ENCODE data around the gene ZBTB3. TPM values are rescaled to one million over a fixed set of nuclear protein-coding genes. Genes with fewer than 3 reads are reported as not detected.
"Not testable (repeated sequence)": the region's sequence is repeated elsewhere in the genome, so short reads cannot be mapped to it uniquely, and the experiment has no call there.

Gene ZBTB3
- total RNA-seq, 4 donors from 2014 or later: 10.1 to 17.1 (median 14.8) TPM

DNA sequence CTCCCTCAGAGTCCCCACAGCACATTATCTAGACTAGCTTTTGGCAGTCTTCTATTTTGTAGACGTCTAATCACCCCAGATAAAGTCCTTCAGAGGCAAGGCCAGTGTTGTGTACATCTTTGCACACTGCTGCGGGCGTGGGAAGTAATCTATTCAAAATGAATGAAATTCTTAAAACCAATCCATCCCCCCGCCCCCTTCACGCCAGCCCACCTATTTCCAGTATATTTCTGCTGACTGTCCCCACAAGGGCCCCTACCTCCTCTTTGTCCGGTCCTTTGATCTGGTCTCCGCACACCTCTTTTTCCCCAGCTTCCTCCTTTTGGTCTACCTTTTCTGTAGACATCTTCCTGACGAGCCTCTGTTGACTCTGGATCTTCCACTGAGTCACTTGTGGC lies 47.1 kb downstream of the ZBTB3 start:
- peaks cover 0 to 8% of the 10 kb centered on the region in 2 donors for H3K36me3 ChIP-seq
- peaks cover 20 to 30% of the 10 kb centered on the region in 2 donors for H3K4me1 ChIP-seq
- intact Hi-C loops (cut with DNase I): no loop called here
- peak overlapping the region in 2 of 3 donors; percentile 58 to 67 for H3K27ac ChIP-seq
- 86 to 87% methylated on average over 8 of the region's 8 CpGs for WGBS, 2 donors
- no peak for TF ChIP-seq POLR2A (IDR thresholded peaks at IDR 0.05)
- TF ChIP-seq, protein P1, sequence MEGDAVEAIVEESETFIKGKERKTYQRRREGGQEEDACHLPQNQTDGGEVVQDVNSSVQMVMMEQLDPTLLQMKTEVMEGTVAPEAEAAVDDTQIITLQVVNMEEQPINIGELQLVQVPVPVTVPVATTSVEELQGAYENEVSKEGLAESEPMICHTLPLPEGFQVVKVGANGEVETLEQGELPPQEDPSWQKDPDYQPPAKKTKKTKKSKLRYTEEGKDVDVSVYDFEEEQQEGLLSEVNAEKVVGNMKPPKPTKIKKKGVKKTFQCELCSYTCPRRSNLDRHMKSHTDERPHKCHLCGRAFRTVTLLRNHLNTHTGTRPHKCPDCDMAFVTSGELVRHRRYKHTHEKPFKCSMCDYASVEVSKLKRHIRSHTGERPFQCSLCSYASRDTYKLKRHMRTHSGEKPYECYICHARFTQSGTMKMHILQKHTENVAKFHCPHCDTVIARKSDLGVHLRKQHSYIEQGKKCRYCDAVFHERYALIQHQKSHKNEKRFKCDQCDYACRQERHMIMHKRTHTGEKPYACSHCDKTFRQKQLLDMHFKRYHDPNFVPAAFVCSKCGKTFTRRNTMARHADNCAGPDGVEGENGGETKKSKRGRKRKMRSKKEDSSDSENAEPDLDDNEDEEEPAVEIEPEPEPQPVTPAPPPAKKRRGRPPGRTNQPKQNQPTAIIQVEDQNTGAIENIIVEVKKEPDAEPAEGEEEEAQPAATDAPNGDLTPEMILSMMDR (IDR thresholded peaks at IDR 0.05): no peak
- no peaks in the 10 kb centered on the region for H3K9me3 ChIP-seq
- no peaks in the 10 kb centered on the region for H3K27me3 ChIP-seq
- peak in 1 of 2 donors; percentile 8 for DNase-seq
- peak overlapping the region in 1 of 3 donors; percentile 64 for H3K4me3 ChIP-seq (replicated peaks in 1 of 3)

DNA sequence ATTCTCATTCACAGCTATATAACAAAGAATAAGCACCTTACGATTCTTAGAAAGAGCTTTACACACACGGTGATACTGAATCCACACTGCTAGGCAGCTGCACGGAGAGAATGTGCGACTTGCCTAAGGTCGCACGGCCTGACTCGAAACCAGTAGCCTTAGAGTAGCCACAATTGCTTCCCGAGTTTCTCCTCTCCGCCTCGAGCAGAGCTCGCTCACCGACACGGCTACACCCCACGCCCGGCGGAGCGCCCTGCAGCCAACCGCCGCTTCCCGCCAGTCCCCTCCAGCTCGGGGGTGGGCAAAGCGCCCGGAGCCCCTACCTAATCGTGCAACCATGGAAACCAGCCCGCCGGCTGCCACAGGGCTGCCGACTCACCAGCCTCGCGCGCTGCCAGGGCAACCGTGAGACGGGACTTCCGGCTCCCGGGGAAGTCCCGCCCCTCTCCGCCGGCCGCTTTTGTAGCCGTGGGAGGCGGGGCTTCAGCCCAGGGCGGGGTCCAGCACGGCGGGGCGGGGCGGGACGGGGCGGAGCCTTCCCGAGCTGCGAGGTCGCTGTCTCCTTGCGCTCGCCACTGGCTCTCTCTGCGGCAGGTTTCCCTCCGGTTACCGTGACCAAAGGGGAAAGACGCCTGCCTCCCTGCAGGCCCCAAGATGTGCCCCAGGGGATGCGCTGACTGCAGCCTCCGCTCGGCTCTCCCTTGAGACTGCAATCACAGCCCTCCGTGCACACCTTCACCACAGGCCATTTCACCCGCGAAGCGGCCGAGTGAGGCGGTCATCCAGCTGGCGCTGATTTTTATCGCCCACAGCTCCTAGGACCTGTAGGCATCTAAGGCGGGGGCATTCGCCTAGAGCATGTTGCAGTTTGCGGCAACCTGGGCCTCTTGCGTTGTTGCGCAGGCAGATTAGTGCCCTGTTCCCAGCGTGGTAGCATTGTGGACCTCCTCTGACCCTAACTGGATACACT lies 47.8 kb downstream of the ZBTB3 start:
- peak; percentile 94 to 95 for DNase-seq
- peak overlapping the region; percentile 51 to 82 (median 64) for H3K4me3 ChIP-seq (replicated peaks in 1 of 3)
- H3K27ac ChIP-seq: peak overlapping the region; percentile 57 to 67 (median 58)
- H3K36me3 ChIP-seq: peaks cover 0 to 8% of the 10 kb centered on the region in 2 donors
- peaks cover 20 to 30% of the 10 kb centered on the region in 2 donors for H3K4me1 ChIP-seq
- TF ChIP-seq POLR2A (IDR thresholded peaks at IDR 0.05): peak in 1 of 2 donors; percentile 66
- TF ChIP-seq, protein P1 (IDR thresholded peaks at IDR 0.05): no peak
- WGBS, 2 donors: 14 to 15% methylated on average over 14 to 30 of the region's 73 CpGs
- no peaks in the 10 kb centered on the region for H3K27me3 ChIP-seq
- intact Hi-C loops (cut with DNase I): no loop called here
- H3K9me3 ChIP-seq: no peaks in the 10 kb centered on the region

DNA sequence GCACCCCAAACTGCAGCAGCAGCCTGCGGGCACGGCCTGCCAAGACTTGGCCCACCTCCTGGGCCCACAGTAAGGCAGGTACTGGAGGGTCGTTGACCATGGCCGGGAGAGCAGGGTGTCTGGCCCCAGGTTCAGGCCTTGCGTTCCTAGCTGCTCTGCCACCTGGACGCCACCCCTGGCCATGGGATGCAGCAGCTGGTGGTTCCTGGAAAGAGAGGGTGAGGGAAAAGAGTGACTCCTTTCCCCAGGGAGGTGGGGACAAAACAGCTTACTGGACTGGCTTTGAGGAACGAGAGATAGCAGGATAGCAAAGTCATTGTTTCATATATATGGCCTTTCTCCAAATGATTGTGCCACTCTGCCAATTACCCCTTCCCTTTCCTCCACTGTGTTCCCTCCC lies 48.5 kb downstream of the ZBTB3 start:
- TF ChIP-seq, protein P1 (IDR thresholded peaks at IDR 0.05): no peak
- no peak for TF ChIP-seq POLR2A (IDR thresholded peaks at IDR 0.05)
- Histone ChIP-seq H3K36me3 (peaks cover 0 to under 1% of the 10 kb centered on the region in 2 donors), H3K27ac (peak overlapping the region in 2 of 3 donors; percentile 9 to 67), H3K4me3 (replicated peaks in 1 of 3) (peak overlapping the region in 1 of 3 donors; percentile 64), H3K27me3 (no peaks in the 10 kb centered on the region), H3K4me1 (peaks cover 20 to 29% of the 10 kb centered on the region in 2 donors), H3K9me3 (no peaks in the 10 kb centered on the region)
- intact Hi-C loops (cut with DNase I): no loop called here
- 32 to 40% methylated on average over 7 of the region's 7 CpGs for WGBS, 2 donors
- DNase-seq: peak in 1 of 2 donors; percentile 19

DNA sequence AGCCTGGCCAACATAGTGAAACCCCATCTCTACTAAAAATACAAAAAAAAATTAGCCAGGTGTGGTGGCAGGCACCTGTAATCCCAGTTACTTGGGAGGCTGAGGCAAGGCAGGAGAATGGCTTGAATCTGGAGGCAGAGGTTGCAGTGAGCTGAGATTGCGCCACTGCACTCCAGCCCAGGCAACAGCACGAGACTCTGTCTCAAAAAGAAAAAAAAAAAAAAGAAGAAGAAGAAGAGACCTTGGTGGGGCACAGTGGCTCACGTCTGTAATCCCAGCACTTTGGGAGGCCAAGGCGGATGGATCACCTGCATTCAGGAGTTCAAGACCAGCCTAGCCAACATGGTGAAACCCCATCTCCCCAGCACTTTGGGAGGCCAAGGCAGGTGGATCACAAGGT lies 50.0 kb downstream of the ZBTB3 start:
- H3K9me3 ChIP-seq; H3K27me3 ChIP-seq; H3K27ac ChIP-seq; DNase-seq; H3K36me3 ChIP-seq; intact Hi-C loops (cut with DNase I); H3K4me3 ChIP-seq (replicated peaks in 1 of 3): not testable (repeated sequence)
- H3K4me1 ChIP-seq: peaks cover 13 to 21% of the 10 kb centered on the region in 2 donors
- 93 to 95% methylated on average over 4 of the region's 4 CpGs for WGBS, 2 donors

DNA sequence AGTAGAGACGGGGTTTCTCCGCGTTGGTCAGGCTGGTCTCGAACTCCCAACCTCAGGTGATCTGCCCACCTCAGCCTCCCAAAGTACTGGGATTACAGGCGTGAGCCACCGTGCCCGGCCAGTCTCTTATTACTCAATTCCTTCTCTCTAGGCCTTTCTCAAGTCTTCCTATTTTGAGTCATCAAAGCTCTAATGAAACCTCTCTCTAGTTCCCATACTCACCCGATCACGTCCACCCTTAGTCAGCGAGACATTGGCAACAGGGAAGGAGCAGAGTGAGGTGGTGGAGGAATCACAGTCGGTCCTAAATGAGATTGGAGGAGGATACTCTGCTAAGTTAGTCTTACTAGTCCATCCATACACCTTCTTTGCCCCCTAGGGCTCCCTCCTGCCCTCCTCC lies 51.7 kb downstream of the ZBTB3 start:
- peaks cover 6 to 14% of the 10 kb centered on the region in 2 donors for H3K4me1 ChIP-seq
- H3K27ac ChIP-seq: no peak overlapping the region
- no peak overlapping the region for H3K4me3 ChIP-seq (replicated peaks in 1 of 3)
- WGBS, 2 donors: 94 to 97% methylated on average over 11 of the region's 11 CpGs
- H3K27me3 ChIP-seq: no peaks in the 10 kb centered on the region
- TF ChIP-seq, protein P1 (IDR thresholded peaks at IDR 0.05): no peak
- no peak for TF ChIP-seq POLR2A (IDR thresholded peaks at IDR 0.05)
- no peak for DNase-seq
- no peaks in the 10 kb centered on the region for H3K9me3 ChIP-seq
- intact Hi-C loops (cut with DNase I): no loop called here
- no peaks in the 10 kb centered on the region for H3K36me3 ChIP-seq

Small RNAs within 50 kb of the gene (microRNA-seq; reads per million reads assigned to microRNA genes)
- gene MIR6514: 1.5 reads per million
- gene MIR6748: not detected

Small RNAs within 50 kb of the gene (small RNA-seq; reads per million reads assigned to genes)
- gene MIR6514: 0.38 reads per million

Other genes with a start within 250 kb of the ZBTB3 start
- gene AHNAK, start 207.4 kb downstream of the ZBTB3 start, total RNA-seq: 100 to 1,000 TPM; 227 to 400 (median 288) TPM
- 1,000 to 10,000 TPM; 1,334 to 1,814 (median 1,607) TPM for gene EEF1G, start 180.3 kb downstream of the ZBTB3 start, total RNA-seq
- gene TUT1, start 162.6 kb downstream of the ZBTB3 start, total RNA-seq: 10 to 100 TPM; 13.7 to 20.0 (median 16.1) TPM
- gene MTA2, start 152.3 kb downstream of the ZBTB3 start, total RNA-seq: 10 to 100 TPM; 65.3 to 76.7 (median 70.7) TPM
- 10 to 100 TPM; 28.3 to 58.0 (median 46.6) TPM for gene EML3, start 141.4 kb downstream of the ZBTB3 start, total RNA-seq
- gene ROM1, start 140.9 kb downstream of the ZBTB3 start, total RNA-seq: 1 to 10 TPM; 2.5 to 7.0 (median 5.2) TPM
- gene B3GAT3, start 132.2 kb downstream of the ZBTB3 start, total RNA-seq: 10 to 100 TPM; 23.0 to 33.4 (median 25.1) TPM
- 100 to 1,000 TPM; 158 to 297 (median 201) TPM for gene GANAB, start 107.5 kb downstream of the ZBTB3 start, total RNA-seq
- 10 to 100 TPM; 14.8 to 26.5 (median 23.5) TPM for gene INTS5, start 100.9 kb downstream of the ZBTB3 start, total RNA-seq
- gene C11orf98, start 89.0 kb downstream of the ZBTB3 start, total RNA-seq: 10 to 100 TPM; 24.1 to 34.5 (median 29.6) TPM
- gene CSKMT, start 88.8 kb downstream of the ZBTB3 start, total RNA-seq: 10 to 100 TPM in 1 of 4 donors, 1 to 10 TPM in 2, under 1 TPM in 1; 0.83 to 13.5 (median 5.7) TPM
- gene UQCC3, start 82.5 kb downstream of the ZBTB3 start, total RNA-seq: 10 to 100 TPM in 2 of 4 donors, 1 to 10 TPM in 2; 5.7 to 10.6 (median 8.1) TPM
- 10 to 100 TPM in 2 of 4 donors, 1 to 10 TPM in 2; 5.8 to 15.5 (median 9.3) TPM for gene LBHD1, start 81.9 kb downstream of the ZBTB3 start, total RNA-seq
- 100 to 1,000 TPM; 120 to 184 (median 149) TPM for gene UBXN1, start 75.1 kb downstream of the ZBTB3 start, total RNA-seq
- 10 to 100 TPM in 2 of 4 donors, 1 to 10 TPM in 2; 2.5 to 18.3 (median 9.0) TPM for gene LRRN4CL, start 64.6 kb downstream of the ZBTB3 start, total RNA-seq
- 100 to 1,000 TPM in 2 of 4 donors, 10 to 100 TPM in 2; 54.9 to 153 (median 89.4) TPM for gene BSCL2, start 46.7 kb downstream of the ZBTB3 start, total RNA-seq
- gene GNG3, start 46.5 kb downstream of the ZBTB3 start, total RNA-seq: not detected
- gene HNRNPUL2, start 26.7 kb downstream of the ZBTB3 start, total RNA-seq: 10 to 100 TPM; 16.4 to 30.8 (median 21.5) TPM
- gene TTC9C, start 25.7 kb downstream of the ZBTB3 start, total RNA-seq: 10 to 100 TPM; 21.3 to 29.3 (median 25.4) TPM
- gene POLR2G, start 7.4 kb upstream of the ZBTB3 start, total RNA-seq: 10 to 100 TPM; 32.1 to 76.5 (median 50.6) TPM
- gene TAF6L, start 17.2 kb upstream of the ZBTB3 start, total RNA-seq: 10 to 100 TPM; 41.2 to 55.0 (median 45.5) TPM
- gene TMEM179B, start 33.2 kb upstream of the ZBTB3 start, total RNA-seq: 100 to 1,000 TPM in 2 of 4 donors, 10 to 100 TPM in 2; 78.6 to 126 (median 92.4) TPM
- gene TMEM223, start 37.8 kb upstream of the ZBTB3 start, total RNA-seq: 10 to 100 TPM in 3 of 4 donors, 1 to 10 TPM in 1; 9.1 to 46.5 (median 29.7) TPM
- 10 to 100 TPM; 56.8 to 83.7 (median 80.9) TPM for gene NXF1, start 51.3 kb upstream of the ZBTB3 start, total RNA-seq
- gene STX5, start 77.9 kb upstream of the ZBTB3 start, total RNA-seq: 10 to 100 TPM; 26.3 to 62.8 (median 56.7) TPM
- gene TEX54, start 78.7 kb upstream of the ZBTB3 start, total RNA-seq: not detected
- gene WDR74, start 85.4 kb upstream of the ZBTB3 start, total RNA-seq: 10 to 100 TPM; 25.2 to 76.1 (median 33.6) TPM
- gene SLC3A2, start 126.7 kb upstream of the ZBTB3 start, total RNA-seq: 100 to 1,000 TPM; 145 to 295 (median 159) TPM
- gene CHRM1, start 167.2 kb upstream of the ZBTB3 start, total RNA-seq: not detected
- gene SLC22A6, start 230.8 kb upstream of the ZBTB3 start, total RNA-seq: not detected